Right atrium auricular region (tissue), 2 donors: ENCODE results near the gene LCE5A. TPM values are rescaled to one million over a fixed set of nuclear protein-coding genes. Genes with fewer than 3 reads are reported as not detected.

Source experiments
- total RNA-seq, 2 donors: library from RNA; depleted of rRNA; stranded (reverse); fragments of >200 nt; gene quantifications; one replicate each; pipeline ENCODE4 v1.1.0, GENCODE V29; 2016

The LCE5A gene
- total RNA-seq, 2 donors from 2014 or later, result not detected

Other genes with a start within 250 kb of the LCE5A start
- not detected for gene FLG, start 185.6 kb upstream of the LCE5A start, total RNA-seq
- not detected for gene FLG2, start 150.8 kb upstream of the LCE5A start, total RNA-seq
- not detected for gene CRNN, start 96.5 kb upstream of the LCE5A start, total RNA-seq
- gene CRCT1, start 3.7 kb downstream of the LCE5A start, total RNA-seq, result not detected
- gene LCE3E, start 56.0 kb downstream of the LCE5A start, total RNA-seq, result not detected
- not detected for gene LCE3D, start 69.7 kb downstream of the LCE5A start, total RNA-seq
- gene LCE3C, start 89.4 kb downstream of the LCE5A start, total RNA-seq, result not detected
- not detected for gene LCE3B, start 103.0 kb downstream of the LCE5A start, total RNA-seq
- not detected for gene LCE3A, start 112.3 kb downstream of the LCE5A start, total RNA-seq
- not detected for gene LCE2D, start 152.6 kb downstream of the LCE5A start, total RNA-seq
- gene LCE2C, start 164.5 kb downstream of the LCE5A start, total RNA-seq, result not detected
- not detected for gene LCE2B, start 175.3 kb downstream of the LCE5A start, total RNA-seq
- not detected for gene LCE2A, start 187.5 kb downstream of the LCE5A start, total RNA-seq
- gene LCE4A, start 197.4 kb downstream of the LCE5A start, total RNA-seq, result not detected
- gene KPRP, start 247.2 kb downstream of the LCE5A start, total RNA-seq, result not detected